Esophagus muscularis mucosa (tissue), 4 donors: ENCODE measurements around the gene VPS35.

Experiments
- EP300 ChIP-seq: sonication (generic); formaldehyde crosslinking; IDR thresholded peaks from one replicate; pipeline ENCODE4 v1.6.1; 2017; ENCODE audit warnings: antibody characterized with exemption
- POLR2A ChIP-seq: fragments of 450-650 bp; IDR thresholded peaks from one replicate; pipeline ENCODE4 v1.6.1; 2017; ENCODE audit warnings: antibody characterized with exemption, moderate library complexity, mild to moderate bottlenecking, low read depth
- POLR2AphosphoS5 ChIP-seq, 2 donors: sonication (generic); formaldehyde crosslinking; IDR thresholded peaks; one replicate each; pipeline ENCODE4 v1.6.1; 2017; ENCODE audit warnings: antibody characterized with exemption in 2 of 2
- TF ChIP-seq, protein P1 (sequence below), 3 experiments: fragments of 200-600 bp in 2 of 3; fragments of 450-650 bp in 1 of 3; sonication (generic) in 2 of 3; IDR thresholded peaks; one replicate each; pipeline ENCODE4 v1.5.1; 2017 to 2019; ENCODE audit warnings: antibody characterized with exemption in 3 of 3, mild to moderate bottlenecking in 2 of 3, moderate library complexity in 1 of 3

- no peak for TF ChIP-seq POLR2AphosphoS5 (IDR thresholded peaks at IDR 0.05)
- TF ChIP-seq, protein P1, sequence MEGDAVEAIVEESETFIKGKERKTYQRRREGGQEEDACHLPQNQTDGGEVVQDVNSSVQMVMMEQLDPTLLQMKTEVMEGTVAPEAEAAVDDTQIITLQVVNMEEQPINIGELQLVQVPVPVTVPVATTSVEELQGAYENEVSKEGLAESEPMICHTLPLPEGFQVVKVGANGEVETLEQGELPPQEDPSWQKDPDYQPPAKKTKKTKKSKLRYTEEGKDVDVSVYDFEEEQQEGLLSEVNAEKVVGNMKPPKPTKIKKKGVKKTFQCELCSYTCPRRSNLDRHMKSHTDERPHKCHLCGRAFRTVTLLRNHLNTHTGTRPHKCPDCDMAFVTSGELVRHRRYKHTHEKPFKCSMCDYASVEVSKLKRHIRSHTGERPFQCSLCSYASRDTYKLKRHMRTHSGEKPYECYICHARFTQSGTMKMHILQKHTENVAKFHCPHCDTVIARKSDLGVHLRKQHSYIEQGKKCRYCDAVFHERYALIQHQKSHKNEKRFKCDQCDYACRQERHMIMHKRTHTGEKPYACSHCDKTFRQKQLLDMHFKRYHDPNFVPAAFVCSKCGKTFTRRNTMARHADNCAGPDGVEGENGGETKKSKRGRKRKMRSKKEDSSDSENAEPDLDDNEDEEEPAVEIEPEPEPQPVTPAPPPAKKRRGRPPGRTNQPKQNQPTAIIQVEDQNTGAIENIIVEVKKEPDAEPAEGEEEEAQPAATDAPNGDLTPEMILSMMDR (IDR thresholded peaks at IDR 0.05), result no peak
- TF ChIP-seq EP300, result no peak
- TF ChIP-seq POLR2A, result no peak
Observed at GRCh38 chr16:46687486-46687885, 1.5 kb downstream of the VPS35 start.
